Measurements from ENCODE around the gene ARHGAP15.
"Not testable (repeated sequence)": the region's sequence is repeated elsewhere in the genome, so short reads cannot be mapped to it uniquely, and the experiment has no call there.

The ARHGAP15 gene

DNA sequence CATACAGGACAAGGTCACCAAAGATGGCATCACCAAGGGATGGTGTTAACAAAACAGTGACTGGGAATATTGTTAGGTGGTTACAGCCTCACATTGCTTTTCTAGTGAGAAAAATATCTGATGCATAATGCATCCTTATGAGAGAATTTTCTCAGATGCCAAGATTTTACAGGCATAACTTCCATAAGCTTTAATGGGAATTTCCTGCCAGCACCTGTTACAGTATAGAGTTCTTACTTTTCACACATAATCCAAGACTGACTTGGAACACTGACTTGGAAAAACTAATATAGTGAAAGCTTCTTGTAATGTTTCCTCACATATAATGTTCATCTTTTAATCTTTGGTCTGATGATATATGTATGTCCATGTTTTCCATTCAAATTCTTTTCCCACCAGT, 402.8 kb downstream of the ARHGAP15 start:
- Histone ChIP-seq H3K4me1 (ENCODE audit: control insufficient read depth, low read length) (no peaks in the 10 kb centered on the region), H3K4me2 (ENCODE audit: low read length) (no peak overlapping the region), H3K27ac (ENCODE audit: low read depth, low read length) (no peak overlapping the region), H4K20me1 (ENCODE audit: control insufficient read depth, insufficient read depth, low read depth, low read length) (no peaks in the 10 kb centered on the region), H3K4me3 (ENCODE audit: low read length) (no peak overlapping the region), H3K9me2 (replicated peaks; ENCODE audit: control insufficient read depth, low read length) (no peaks in the 10 kb centered on the region), H3K36me3 (ENCODE audit: control insufficient read depth, low read length) (no peaks in the 10 kb centered on the region), H3K27me3 (ENCODE audit: control insufficient read depth, low read length) (no peaks in the 10 kb centered on the region), H3K79me2 (ENCODE audit: control insufficient read depth, low read length) (no peaks in the 10 kb centered on the region), H3K9me3 (ENCODE audit: control insufficient read depth, insufficient read depth, low read length) (no peaks in the 10 kb centered on the region), H3F3A (ENCODE audit: control insufficient read depth, insufficient read depth) (no peaks in the 10 kb centered on the region)
- TF ChIP-seq CTCF (IDR thresholded peaks at IDR 0.05; ENCODE audit: low read depth, low read length, poor library complexity, severe bottlenecking) (no peak), EZH2phosphoT487 (IDR thresholded peaks at IDR 0.05; ENCODE audit: borderline replicate concordance, low read length) (no peak)

- H3K79me2 ChIP-seq (ENCODE audit: control insufficient read depth, low read length) = no peaks in the 10 kb centered on the region
- H3K9me3 ChIP-seq (ENCODE audit: control insufficient read depth, insufficient read depth, low read length) = no peaks in the 10 kb centered on the region
- H4K20me1 ChIP-seq (ENCODE audit: control insufficient read depth, insufficient read depth, low read depth, low read length) = no peaks in the 10 kb centered on the region
- no peaks in the 10 kb centered on the region for H3K27me3 ChIP-seq (ENCODE audit: control insufficient read depth, low read length)
- H3K4me1 ChIP-seq (ENCODE audit: control insufficient read depth, low read length) = no peaks in the 10 kb centered on the region
- H3K4me2 ChIP-seq (ENCODE audit: low read length) = no peak overlapping the region
- H3F3A ChIP-seq (ENCODE audit: control insufficient read depth, insufficient read depth) = no peaks in the 10 kb centered on the region
- no peak overlapping the region for H3K4me3 ChIP-seq (ENCODE audit: low read length)
- no peaks in the 10 kb centered on the region for H3K9me2 ChIP-seq (replicated peaks; ENCODE audit: control insufficient read depth, low read length)
- H3K27ac ChIP-seq (ENCODE audit: low read depth, low read length) = no peak overlapping the region
- no peaks in the 10 kb centered on the region for H3K36me3 ChIP-seq (ENCODE audit: control insufficient read depth, low read length)
- TF ChIP-seq EZH2phosphoT487 (IDR thresholded peaks at IDR 0.05; ENCODE audit: borderline replicate concordance, low read length) (no peak), CTCF (IDR thresholded peaks at IDR 0.05; ENCODE audit: low read depth, low read length, poor library complexity, severe bottlenecking) (no peak)
Observed at GRCh38 chr2:143533846-143534245, 404.6 kb downstream of the ARHGAP15 start.

DNA sequence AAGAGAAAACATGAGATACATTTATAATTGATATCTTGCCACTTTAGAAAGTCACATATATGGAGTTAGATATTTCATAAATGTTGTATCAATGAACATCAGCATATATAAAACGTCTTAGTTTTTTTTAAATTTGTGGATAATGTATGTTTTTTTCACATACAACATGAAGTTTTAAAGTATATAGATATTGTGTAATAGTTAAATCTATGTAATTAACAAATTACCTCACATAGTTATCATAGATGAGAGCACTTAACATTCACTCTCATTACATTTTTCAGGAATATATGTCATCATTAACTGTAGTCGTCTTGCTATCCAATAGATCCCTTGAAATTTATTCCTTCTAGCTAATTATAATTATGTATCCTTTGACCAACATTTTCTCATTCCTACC, 406.6 kb downstream of the ARHGAP15 start:
- Histone ChIP-seq H3K4me1 (ENCODE audit: control insufficient read depth, low read length) (no peaks in the 10 kb centered on the region), H3K4me3 (ENCODE audit: low read length) (no peak overlapping the region)
- TF ChIP-seq EZH2phosphoT487 (IDR thresholded peaks at IDR 0.05; ENCODE audit: borderline replicate concordance, low read length) (no peak), CTCF (IDR thresholded peaks at IDR 0.05; ENCODE audit: low read depth, low read length, poor library complexity, severe bottlenecking) (no peak)

GRCh38 chr2:143541899-143542298, 412.7 kb downstream of the ARHGAP15 start:
- not testable (repeated sequence) for H3K4me1 ChIP-seq (ENCODE audit: control insufficient read depth, low read length); H3K9me3 ChIP-seq (ENCODE audit: control insufficient read depth, insufficient read depth, low read length); H3K36me3 ChIP-seq (ENCODE audit: control insufficient read depth, low read length); H3K9me2 ChIP-seq (replicated peaks; ENCODE audit: control insufficient read depth, low read length); H3K4me3 ChIP-seq (ENCODE audit: low read length); H3K79me2 ChIP-seq (ENCODE audit: control insufficient read depth, low read length); H3F3A ChIP-seq (ENCODE audit: control insufficient read depth, insufficient read depth); H3K27me3 ChIP-seq (ENCODE audit: control insufficient read depth, low read length); H3K4me2 ChIP-seq (ENCODE audit: low read length); H3K27ac ChIP-seq (ENCODE audit: low read depth, low read length); H4K20me1 ChIP-seq (ENCODE audit: control insufficient read depth, insufficient read depth, low read depth, low read length)

More for the DNA sequence above, 406.6 kb downstream of the ARHGAP15 start:
- Histone ChIP-seq H3K27me3 (ENCODE audit: control insufficient read depth, low read length) (no peaks in the 10 kb centered on the region), H3K4me2 (ENCODE audit: low read length) (no peak overlapping the region), H3K36me3 (ENCODE audit: control insufficient read depth, low read length) (no peaks in the 10 kb centered on the region), H3K9me2 (replicated peaks; ENCODE audit: control insufficient read depth, low read length) (no peaks in the 10 kb centered on the region), H4K20me1 (ENCODE audit: control insufficient read depth, insufficient read depth, low read depth, low read length) (no peaks in the 10 kb centered on the region), H3K9me3 (ENCODE audit: control insufficient read depth, insufficient read depth, low read length) (no peaks in the 10 kb centered on the region), H3K27ac (ENCODE audit: low read depth, low read length) (no peak overlapping the region), H3F3A (ENCODE audit: control insufficient read depth, insufficient read depth) (no peaks in the 10 kb centered on the region), H3K79me2 (ENCODE audit: control insufficient read depth, low read length) (no peaks in the 10 kb centered on the region)
